ENCODE measurements around the gene EXD1. TPM values are rescaled to one million over a fixed set of nuclear protein-coding genes. Genes with fewer than 3 reads are reported as not detected.

Gene EXD1
- total and polyA plus RNA-seq, 2 experiments from 2014 or later: 0.07 TPM; not detected in 1

DNA sequence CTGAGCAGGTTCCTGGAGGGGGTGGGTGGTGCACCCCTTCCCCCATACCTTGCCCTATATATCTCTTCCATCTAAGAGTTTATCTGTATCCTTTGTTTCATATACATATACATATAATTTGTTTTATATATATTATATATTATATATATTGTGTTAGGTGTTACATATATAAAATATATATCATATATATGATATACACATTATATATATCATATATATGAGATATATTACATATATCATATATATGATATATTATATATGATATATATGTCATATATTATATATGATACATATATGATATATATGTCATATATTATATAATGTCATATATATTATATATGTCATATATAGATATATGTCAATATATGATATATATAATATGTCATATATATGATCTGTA, 31.1 kb downstream of the EXD1 start (continued):
- TF ChIP-seq, protein P1, sequence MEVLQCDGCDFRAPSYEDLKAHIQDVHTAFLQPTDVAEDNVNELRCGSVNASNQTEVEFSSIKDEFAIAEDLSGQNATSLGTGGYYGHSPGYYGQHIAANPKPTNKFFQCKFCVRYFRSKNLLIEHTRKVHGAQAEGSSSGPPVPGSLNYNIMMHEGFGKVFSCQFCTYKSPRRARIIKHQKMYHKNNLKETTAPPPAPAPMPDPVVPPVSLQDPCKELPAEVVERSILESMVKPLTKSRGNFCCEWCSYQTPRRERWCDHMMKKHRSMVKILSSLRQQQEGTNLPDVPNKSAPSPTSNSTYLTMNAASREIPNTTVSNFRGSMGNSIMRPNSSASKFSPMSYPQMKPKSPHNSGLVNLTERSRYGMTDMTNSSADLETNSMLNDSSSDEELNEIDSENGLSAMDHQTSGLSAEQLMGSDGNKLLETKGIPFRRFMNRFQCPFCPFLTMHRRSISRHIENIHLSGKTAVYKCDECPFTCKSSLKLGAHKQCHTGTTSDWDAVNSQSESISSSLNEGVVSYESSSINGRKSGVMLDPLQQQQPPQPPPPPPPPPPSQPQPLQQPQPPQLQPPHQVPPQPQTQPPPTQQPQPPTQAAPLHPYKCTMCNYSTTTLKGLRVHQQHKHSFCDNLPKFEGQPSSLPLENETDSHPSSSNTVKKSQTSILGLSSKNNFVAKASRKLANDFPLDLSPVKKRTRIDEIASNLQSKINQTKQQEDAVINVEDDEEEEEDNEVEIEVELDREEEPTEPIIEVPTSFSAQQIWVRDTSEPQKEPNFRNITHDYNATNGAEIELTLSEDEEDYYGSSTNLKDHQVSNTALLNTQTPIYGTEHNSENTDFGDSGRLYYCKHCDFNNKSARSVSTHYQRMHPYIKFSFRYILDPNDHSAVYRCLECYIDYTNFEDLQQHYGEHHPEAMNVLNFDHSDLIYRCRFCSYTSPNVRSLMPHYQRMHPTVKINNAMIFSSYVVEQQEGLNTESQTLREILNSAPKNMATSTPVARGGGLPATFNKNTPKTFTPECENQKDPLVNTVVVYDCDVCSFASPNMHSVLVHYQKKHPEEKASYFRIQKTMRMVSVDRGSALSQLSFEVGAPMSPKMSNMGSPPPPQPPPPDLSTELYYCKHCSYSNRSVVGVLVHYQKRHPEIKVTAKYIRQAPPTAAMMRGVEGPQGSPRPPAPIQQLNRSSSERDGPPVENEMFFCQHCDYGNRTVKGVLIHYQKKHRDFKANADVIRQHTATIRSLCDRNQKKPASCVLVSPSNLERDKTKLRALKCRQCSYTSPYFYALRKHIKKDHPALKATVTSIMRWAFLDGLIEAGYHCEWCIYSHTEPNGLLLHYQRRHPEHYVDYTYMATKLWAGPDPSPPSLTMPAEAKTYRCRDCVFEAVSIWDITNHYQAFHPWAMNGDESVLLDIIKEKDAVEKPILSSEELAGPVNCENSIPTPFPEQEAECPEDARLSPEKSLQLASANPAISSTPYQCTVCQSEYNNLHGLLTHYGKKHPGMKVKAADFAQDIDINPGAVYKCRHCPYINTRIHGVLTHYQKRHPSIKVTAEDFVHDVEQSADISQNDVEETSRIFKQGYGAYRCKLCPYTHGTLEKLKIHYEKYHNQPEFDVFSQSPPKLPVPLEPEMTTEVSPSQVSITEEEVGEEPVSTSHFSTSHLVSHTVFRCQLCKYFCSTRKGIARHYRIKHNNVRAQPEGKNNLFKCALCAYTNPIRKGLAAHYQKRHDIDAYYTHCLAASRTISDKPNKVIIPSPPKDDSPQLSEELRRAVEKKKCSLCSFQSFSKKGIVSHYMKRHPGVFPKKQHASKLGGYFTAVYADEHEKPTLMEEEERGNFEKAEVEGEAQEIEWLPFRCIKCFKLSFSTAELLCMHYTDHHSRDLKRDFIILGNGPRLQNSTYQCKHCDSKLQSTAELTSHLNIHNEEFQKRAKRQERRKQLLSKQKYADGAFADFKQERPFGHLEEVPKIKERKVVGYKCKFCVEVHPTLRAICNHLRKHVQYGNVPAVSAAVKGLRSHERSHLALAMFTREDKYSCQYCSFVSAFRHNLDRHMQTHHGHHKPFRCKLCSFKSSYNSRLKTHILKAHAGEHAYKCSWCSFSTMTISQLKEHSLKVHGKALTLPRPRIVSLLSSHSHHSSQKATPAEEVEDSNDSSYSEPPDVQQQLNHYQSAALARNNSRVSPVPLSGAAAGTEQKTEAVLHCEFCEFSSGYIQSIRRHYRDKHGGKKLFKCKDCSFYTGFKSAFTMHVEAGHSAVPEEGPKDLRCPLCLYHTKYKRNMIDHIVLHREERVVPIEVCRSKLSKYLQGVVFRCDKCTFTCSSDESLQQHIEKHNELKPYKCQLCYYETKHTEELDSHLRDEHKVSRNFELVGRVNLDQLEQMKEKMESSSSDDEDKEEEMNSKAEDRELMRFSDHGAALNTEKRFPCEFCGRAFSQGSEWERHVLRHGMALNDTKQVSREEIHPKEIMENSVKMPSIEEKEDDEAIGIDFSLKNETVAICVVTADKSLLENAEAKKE (CRISPR knock-in tag; IDR thresholded peaks at IDR 0.05): no peak
- TF ChIP-seq REST (IDR thresholded peaks at IDR 0.05; ENCODE audit: unreplicated experiment): no peak
- TF ChIP-seq STAT1 (IDR thresholded peaks at IDR 0.05; ENCODE audit: unreplicated experiment): no peak
- TF ChIP-seq POLR2AphosphoS5 (IDR thresholded peaks at IDR 0.05; ENCODE audit: low read depth): no peak
- TF ChIP-seq, protein P2, sequence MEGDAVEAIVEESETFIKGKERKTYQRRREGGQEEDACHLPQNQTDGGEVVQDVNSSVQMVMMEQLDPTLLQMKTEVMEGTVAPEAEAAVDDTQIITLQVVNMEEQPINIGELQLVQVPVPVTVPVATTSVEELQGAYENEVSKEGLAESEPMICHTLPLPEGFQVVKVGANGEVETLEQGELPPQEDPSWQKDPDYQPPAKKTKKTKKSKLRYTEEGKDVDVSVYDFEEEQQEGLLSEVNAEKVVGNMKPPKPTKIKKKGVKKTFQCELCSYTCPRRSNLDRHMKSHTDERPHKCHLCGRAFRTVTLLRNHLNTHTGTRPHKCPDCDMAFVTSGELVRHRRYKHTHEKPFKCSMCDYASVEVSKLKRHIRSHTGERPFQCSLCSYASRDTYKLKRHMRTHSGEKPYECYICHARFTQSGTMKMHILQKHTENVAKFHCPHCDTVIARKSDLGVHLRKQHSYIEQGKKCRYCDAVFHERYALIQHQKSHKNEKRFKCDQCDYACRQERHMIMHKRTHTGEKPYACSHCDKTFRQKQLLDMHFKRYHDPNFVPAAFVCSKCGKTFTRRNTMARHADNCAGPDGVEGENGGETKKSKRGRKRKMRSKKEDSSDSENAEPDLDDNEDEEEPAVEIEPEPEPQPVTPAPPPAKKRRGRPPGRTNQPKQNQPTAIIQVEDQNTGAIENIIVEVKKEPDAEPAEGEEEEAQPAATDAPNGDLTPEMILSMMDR (conservative IDR thresholded peaks at IDR 0.05; ENCODE audit: low read depth in 2 of 2): no peak
- TF ChIP-seq ETS1 (IDR thresholded peaks at IDR 0.05): no peak
- TF ChIP-seq ZNF114 (CRISPR knock-in tag; IDR thresholded peaks at IDR 0.05): no peak

Measured in GM23338 (cell line).